Right atrium auricular region (tissue), 2 donors: ENCODE measurements around the gene ZBTB48. TPM values are rescaled to one million over a fixed set of nuclear protein-coding genes. Genes with fewer than 3 reads are reported as not detected.

ENCODE experiments used
- DNase-seq: peaks from one replicate; pipeline ENCODE4 v3.0.0-alpha.2; 2019; ENCODE audit warnings: low spot score
- H3K27ac ChIP-seq, 2 donors: fragments of 200-600 bp; sonication (generic); 1 replicate in 1 of 2; 2 replicates in 1 of 2; pipeline ENCODE4 v1.5.1; 2016 to 2019
- H3K27me3 ChIP-seq, 2 donors: fragments of 200-600 bp; sonication (generic); one replicate each; pipeline versions ENCODE4 v1.5.1 to v1.6.0; 2017 to 2019
- H3K36me3 ChIP-seq: fragments of 200-600 bp; sonication (generic); one replicate; pipeline ENCODE4 v1.5.1; 2016
- H3K4me1 ChIP-seq, 2 donors: fragments of 200-600 bp; sonication (generic); one replicate each; pipeline versions ENCODE4 v1.5.1 to v1.6.0; 2017 to 2019
- H3K4me3 ChIP-seq, 2 donors: fragments of 200-600 bp; sonication (generic); 1 replicate in 1 of 2; 2 replicates in 1 of 2; pipeline ENCODE4 v1.5.1; 2017 to 2019; ENCODE audit warnings: mild to moderate bottlenecking in 1 of 2, moderate library complexity in 1 of 2
- H3K9me3 ChIP-seq, 2 donors: fragments of 200-600 bp; sonication (generic); one replicate each; pipeline ENCODE4 v1.5.1; 2019
- CTCF ChIP-seq, 2 donors: fragments of 200-600 bp; sonication (generic); IDR thresholded peaks; one replicate each; pipeline ENCODE4 v1.5.1; 2019; ENCODE audit warnings: antibody characterized with exemption in 2 of 2
- total RNA-seq, 2 donors: library from RNA; depleted of rRNA; stranded (reverse); fragments of >200 nt; gene quantifications; one replicate each; pipeline ENCODE4 v1.1.0, GENCODE V29; 2016

Gene ZBTB48
- total RNA-seq, 2 donors from 2014 or later: 4.0 to 9.0 TPM

DNA sequence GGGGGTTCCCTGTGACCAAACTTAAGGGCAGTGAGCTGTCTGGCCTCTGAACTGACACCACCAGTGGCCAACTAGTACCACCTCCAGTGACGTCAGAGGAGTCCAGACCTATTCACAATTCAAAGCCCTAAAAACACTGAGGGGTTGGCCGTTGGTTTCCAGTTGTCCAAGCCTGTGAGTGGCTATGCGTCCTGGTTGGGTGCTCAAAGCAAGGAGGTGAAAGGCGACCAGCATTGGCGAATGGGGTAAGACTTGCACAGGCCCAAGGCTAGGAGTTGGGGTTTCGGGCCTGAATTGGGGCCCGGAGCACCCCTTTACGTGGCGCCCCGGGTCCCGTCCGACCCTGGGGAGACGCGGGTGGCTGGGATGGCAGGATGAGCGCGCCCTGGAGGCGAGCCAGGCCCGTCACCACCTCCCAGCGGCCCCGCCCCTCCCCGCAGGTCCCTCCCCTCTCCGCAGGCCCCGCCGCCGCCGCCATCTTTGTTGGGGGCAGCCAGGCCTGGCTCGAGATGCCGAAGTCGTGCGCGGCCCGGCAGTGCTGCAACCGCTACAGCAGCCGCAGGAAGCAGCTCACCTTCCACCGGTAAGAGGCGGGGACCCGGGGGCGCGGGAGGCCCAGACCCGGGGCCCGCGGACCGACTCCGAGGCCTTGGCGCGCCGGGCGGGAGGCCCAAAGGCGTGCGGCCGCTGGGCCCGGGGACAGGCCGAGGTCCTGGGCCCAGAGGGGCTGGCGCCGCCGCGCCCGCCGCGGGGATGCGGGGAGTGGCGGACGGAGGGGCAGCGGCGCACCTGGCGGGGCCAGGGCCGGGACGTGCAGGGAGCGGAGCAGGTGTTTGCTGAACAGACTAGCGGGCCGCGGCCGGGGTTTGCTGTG lies 45.2 kb downstream of the ZBTB48 start, which contains the start of gene THAP3:
Gene THAP3, plus strand, starts transcription at position 159 of the 874 bp plus-strand sequence. Its CDS starts 351 bp downstream, at position 510.
- H3K4me3 ChIP-seq: peak within 1 kb of the TSS; percentile 65 to 88
- DNase-seq: peak; percentile 88
- H3K4me1 ChIP-seq: peaks cover 0 to 23% of the 10 kb centered on the region in 2 donors
- peak within 1 kb of the TSS; percentile 77 to 84 for H3K27ac ChIP-seq
- H3K9me3 ChIP-seq: no peaks in the 10 kb centered on the region
- no peaks in the 10 kb centered on the region for H3K27me3 ChIP-seq
- H3K36me3 ChIP-seq: peaks cover 41% of the 10 kb centered on the region
- no peak for TF ChIP-seq CTCF (IDR thresholded peaks at IDR 0.05)

DNA sequence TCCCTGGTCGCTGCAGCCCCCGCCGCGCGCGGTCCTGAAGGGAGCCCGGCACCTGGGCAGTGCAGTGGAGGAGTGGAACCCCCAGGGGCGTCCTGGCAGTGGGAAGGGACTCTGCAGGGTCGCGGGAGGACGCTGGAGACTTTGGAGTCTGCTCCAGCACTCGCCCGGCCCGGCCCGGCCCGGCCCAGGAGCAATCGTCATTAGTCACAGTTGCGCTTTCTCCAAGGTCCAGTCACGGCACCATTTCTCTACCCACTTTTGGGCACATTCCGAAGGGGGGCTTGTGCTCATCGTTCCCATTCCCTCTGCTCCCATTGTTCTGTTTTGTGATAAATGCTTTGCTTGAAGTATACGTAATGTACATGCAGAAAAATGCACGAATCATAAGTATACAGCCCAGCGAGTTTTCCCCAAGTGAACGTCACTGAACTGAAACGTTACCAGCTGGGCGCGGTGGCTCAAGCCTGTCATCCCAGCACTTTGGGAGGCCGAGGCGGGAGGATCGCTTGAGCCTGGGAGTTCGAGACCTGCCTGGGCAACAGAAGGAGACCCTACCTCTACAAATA lies 45.9 kb downstream of the ZBTB48 start:
- no peaks in the 10 kb centered on the region for H3K9me3 ChIP-seq
- TF ChIP-seq CTCF (IDR thresholded peaks at IDR 0.05): peak in 1 of 2 donors; percentile 15
- H3K36me3 ChIP-seq: peaks cover 41% of the 10 kb centered on the region
- H3K4me1 ChIP-seq: peaks cover 0 to 23% of the 10 kb centered on the region in 2 donors
- H3K4me3 ChIP-seq: peak overlapping the region; percentile 65 to 88
- peak overlapping the region; percentile 77 to 84 for H3K27ac ChIP-seq
- H3K27me3 ChIP-seq: no peaks in the 10 kb centered on the region
- DNase-seq: no peak

DNA sequence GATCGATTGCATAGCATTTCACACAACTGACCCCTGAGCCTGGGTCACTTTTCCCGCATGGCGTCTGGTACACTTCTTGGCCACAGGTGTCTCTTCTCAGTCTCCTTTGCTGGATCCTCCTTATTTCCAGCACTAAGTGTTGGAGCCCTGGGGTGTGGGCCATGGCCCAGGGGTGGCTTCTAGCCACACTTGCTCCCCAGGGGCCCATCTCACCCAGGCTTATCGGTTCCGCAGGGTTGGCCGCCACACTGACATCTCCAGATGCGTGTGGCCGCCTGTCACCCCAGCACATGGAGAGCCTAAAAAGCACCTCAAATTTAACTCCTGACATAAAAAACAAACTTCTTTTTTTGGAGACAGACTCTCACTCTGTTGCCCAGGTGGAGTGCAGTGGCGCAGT lies 47.2 kb downstream of the ZBTB48 start:
- TF ChIP-seq CTCF (IDR thresholded peaks at IDR 0.05): no peak
- no peaks in the 10 kb centered on the region for H3K9me3 ChIP-seq
- H3K36me3 ChIP-seq: peaks cover 34% of the 10 kb centered on the region
- no peak overlapping the region for H3K4me3 ChIP-seq
- H3K27me3 ChIP-seq: no peaks in the 10 kb centered on the region
- H3K4me1 ChIP-seq: peaks cover 0 to 23% of the 10 kb centered on the region in 2 donors
- no peak for DNase-seq
- no peak overlapping the region for H3K27ac ChIP-seq

- DNase-seq: no peak
- Histone ChIP-seq H3K9me3 (no peaks in the 10 kb centered on the region), H3K36me3 (peaks cover 38% of the 10 kb centered on the region), H3K27ac (no peak overlapping the region), H3K4me3 (no peak overlapping the region), H3K4me1 (peaks cover 0 to 23% of the 10 kb centered on the region in 2 donors), H3K27me3 (no peaks in the 10 kb centered on the region)
- no peak for TF ChIP-seq CTCF (IDR thresholded peaks at IDR 0.05)
Measured at GRCh38 chr1:6627841-6628545, 48.2 kb downstream of the ZBTB48 start.

- H3K27me3 ChIP-seq: no peaks in the 10 kb centered on the region
- peaks cover 49% of the 10 kb centered on the region for H3K36me3 ChIP-seq
- no peaks in the 10 kb centered on the region for H3K9me3 ChIP-seq
- peaks cover 0 to 23% of the 10 kb centered on the region in 2 donors for H3K4me1 ChIP-seq
- no peak overlapping the region for H3K27ac ChIP-seq
- DNase-seq: no peak
- no peak for TF ChIP-seq CTCF (IDR thresholded peaks at IDR 0.05)
- H3K4me3 ChIP-seq: no peak overlapping the region
Measured at GRCh38 chr1:6628971-6629479, 49.2 kb downstream of the ZBTB48 start.
